KBM-7 (cell line): ENCODE results near the gene CRYL1.

Experiments used
- DNase-seq: peaks from one replicate; pipeline ENCODE4 v3.0.0-alpha.2; 2015
- in situ Hi-C: fragments of 300-500 bp; cut with MboI; formaldehyde crosslinking; loops from 2 replicates; pipeline ENCODE4 v1.14.3; 2020; ENCODE audit warnings: low sequenced_read_pairs, low pct_unique_long_range_greater_than_20kb, mixed read lengths

Gene CRYL1

DNA sequence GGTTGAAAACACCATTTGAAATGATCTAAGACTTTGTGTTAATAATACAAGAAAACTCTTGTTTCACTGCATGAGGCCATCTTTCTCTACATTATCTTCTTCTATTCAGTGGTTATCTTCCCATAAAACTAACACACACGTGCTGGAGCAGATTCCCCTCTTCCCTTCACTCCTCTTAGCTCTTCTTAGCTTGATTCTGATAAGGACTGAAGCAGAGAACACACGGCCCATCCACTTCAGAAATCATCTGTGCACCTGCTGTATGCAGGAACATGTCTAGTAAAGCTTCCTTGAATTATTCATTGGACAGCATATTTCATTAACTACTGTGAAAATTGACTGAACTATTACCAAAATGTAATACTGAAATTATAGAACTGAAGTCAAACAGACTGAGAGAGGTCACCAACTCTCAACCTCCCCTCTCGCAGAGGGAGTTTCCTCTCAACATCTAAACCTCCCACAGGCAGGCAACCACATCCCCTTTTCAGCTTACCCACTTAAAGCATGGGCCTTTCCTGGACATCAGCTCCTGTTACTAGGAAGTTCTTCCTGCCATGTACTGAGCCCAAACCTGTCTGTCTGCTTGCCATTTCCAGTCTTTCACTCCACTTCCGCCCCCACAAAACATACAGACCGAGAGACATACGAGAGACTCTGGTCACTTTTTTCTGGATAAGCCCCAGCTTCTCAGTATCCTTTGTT, 113.9 kb downstream of the CRYL1 start:
- in situ Hi-C loops, result no loop called here
- DNase-seq, result peak; percentile 86

DNA sequence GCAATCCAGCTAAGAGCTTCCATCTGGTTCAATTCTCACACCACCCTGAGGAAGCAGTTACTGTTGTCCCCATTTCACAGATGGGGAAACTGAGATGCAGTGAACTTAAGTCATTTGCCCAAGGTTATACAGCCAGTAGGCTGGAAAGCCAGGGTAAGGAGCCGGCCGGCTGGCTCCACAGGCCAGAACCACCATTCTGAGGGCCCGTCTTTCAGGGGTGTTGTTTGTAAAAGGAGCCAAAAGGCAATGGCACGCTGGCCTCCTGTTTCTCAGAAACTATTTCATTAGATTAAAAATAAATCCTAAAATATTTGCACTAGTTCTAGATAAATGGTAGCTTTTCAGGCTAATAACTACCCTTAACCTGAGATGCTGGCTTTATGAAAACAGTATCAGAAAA, 114.9 kb downstream of the CRYL1 start:
- in situ Hi-C loops, result no loop called here
- DNase-seq, result no peak

DNA sequence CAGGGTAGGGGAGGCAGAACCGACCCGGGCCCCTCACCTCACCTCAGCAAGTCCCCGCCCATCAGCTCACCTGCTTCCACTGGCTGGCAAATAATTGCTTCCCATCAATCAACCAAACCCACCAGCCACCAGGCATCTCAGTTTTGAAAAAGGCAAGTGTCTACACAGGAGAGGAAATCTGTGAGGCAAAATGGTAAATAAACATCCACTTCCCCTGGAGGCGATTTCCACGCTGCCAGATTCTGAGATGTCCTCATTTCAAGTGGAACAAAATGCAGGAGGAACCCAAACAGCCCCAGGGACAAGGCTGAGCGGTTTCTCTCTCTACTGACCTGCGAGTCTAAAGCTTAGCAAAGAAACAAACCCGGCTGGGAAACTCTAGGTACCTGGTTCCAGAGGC, 117.5 kb downstream of the CRYL1 start:
- DNase-seq, result no peak
- in situ Hi-C loops, result no loop called here

DNA sequence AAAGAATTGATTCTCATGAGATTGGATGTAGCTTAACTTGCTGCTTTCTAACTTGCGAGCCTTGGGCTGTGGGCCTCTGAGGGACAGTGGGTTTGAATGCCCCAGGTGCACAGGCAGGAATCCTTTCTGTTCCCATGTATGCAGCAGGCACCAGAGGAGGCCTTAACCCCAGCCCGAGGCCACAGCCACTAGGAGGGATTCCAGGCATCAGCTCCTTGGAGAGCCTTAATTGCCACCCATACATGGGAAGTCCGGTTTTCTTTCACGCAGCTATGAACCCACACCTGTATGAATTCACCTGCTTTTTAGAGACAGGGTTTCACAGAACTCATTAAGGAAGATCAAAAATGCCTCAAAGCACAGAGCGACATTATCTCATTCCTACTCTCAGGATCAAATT, 117.9 kb downstream of the CRYL1 start:
- DNase-seq, result no peak
- in situ Hi-C loops, result no loop called here

DNA sequence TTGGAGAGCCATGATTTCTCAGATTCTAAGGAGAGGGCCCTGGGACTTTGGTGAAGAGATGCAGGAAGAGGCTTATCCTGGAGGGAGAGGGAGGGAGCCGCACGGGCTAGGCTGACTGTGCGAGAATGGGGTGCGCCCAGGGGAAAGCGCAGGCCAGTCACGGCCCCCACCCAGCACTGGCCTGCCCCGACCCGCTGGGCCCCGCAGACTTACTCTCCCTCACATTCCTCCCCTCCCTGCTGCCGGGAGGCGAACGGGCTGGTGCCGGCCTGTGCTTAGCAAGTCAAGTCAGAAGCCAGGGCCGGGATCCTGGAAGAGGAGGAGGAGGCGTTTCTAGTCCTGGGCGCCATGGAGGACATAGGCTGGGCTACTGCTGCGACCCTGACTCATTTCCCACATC, 120.0 kb downstream of the CRYL1 start:
- in situ Hi-C loops, result no loop called here
- no peak for DNase-seq

DNA sequence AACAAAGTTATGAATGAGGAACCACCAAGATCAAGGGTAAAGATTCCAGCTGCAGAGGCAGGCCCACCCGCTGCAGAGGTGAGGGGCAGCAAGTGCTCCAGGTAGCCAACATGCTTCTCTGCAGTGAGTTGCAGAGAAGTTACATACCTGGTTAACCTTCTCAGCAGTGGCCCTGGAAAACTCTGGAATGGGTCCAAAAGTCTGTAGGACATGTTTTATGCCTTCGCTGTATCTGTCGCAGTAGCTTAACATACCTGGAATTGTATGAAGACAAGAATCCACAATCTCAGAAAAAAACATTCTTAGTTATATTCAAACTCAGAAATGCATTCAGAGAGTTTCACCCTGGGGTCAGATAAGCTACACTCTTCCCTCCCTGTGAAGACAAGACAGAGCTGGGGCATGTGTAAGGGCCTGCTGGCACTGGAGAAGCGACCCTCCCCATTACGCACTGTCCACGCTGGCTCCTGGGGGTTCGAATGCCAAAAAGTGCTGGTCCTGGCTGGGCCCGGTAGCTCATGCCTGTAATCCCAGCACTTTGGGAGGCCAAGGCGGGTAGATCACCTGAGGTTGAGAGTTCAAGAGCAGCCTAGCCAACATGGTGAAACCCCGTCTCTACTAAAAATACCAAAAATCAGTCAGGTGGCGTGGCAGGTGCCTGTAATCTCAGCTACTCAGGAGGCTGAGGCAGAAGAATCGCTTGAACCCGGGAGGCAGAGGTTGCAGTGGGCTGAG, 121.0 kb downstream of the CRYL1 start:
- in situ Hi-C loops, result no loop called here
- DNase-seq, result no peak

DNA sequence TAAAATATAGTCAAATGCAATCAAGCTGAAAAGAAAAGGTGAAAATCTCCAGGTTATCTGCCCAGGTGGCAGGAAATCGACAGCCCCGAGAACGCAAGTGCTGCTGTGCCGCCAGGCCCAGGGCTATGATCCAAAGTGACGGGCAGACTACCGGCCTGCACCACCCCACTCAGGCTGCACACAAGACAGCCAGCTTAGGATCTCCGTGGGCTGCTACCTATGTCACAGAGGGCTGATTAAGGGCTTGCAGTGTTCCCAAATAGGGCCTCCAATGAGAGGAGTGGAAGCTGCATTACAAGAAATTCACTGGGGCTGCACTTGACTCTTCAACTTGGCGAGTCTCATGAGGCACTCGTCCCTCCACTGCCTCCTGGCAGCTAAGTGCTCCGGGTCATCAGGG, 121.8 kb downstream of the CRYL1 start:
- DNase-seq, result no peak
- in situ Hi-C loops, result no loop called here

DNA sequence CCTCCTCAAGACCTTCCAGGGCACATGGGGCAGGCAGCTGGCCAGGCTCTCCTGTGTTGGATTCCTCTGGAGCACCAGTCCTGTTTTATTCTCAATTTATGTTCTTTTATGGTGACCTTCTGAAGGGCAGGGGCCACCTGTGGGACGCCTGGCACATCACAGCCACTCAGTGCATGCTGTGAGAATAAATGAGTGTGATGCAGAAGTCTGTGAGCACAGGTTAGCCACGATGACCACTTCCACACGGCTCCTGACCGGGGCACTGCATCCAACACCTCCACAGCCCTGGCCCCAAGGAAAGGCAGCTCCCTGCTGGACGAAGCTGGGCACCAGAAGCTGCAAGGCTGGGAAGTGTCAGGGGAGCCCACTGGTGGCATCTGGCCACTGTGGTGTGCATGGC, 122.8 kb downstream of the CRYL1 start:
- no peak for DNase-seq
- in situ Hi-C loops, result no loop called here

DNA sequence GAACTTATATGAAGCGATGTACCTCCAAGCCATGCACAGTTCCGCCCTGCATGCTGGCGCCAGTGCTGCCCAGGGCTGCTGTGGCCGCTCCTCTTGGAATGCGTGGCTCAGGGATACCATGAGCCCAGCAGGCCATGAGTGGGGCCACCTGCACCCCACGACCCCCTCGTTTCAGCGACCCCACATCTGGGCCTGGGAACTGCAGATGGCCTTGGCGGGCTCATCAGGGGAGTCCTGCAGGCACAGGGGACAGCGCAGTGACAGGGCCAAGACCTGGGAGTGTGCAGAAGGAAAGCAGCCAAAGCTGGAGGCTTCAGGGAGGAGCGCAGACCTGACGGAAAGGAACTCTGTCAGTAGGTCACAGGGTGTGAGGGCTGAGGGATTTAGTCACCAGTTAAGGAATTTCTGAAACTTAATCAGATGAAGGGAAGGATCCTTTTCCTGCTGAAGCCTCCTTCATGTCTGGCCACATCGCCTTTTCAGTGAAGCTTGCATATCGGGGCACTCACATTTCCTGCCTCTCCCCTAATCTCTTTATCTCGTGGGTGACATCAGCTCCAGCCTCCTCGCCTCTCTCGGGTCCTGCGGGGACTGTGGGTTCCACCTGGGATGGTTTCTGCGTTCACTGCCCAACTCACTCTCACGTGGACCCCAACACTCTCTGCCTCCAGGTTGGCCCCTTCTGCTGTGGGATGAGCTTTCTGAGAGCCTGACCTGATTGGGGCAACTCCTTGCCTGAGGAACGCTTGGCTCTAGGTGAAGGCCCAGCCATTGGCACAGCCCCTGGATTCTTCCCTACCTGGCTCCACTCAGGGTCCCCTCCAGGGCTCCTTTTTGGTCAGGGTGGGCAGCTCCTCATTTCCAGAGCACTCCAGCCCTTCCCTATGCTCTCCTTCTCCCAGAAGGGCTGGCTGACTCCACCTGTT, 123.5 kb downstream of the CRYL1 start:
- in situ Hi-C loops, result no loop called here
- DNase-seq, result no peak

DNA sequence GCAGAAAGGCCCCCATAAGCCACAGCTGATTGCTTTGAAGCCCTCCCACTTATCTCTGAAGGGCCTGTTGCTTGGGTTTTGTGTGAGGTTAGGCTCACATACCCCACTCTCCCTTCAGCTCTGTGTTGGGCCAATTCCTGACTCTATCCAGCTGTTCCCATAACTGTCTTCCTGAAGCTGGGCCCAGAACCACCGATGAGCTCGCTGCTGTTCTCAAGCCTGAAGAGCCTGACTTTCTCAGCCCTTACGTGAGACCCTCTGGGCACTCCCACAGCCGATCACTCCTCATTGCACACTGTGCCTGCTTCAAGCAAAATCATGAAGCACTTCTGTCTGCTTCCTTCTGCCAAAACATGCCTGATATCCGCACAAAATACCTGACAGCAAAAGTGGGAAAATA, 124.1 kb downstream of the CRYL1 start:
- in situ Hi-C loops, result no loop called here
- DNase-seq, result no peak

DNA sequence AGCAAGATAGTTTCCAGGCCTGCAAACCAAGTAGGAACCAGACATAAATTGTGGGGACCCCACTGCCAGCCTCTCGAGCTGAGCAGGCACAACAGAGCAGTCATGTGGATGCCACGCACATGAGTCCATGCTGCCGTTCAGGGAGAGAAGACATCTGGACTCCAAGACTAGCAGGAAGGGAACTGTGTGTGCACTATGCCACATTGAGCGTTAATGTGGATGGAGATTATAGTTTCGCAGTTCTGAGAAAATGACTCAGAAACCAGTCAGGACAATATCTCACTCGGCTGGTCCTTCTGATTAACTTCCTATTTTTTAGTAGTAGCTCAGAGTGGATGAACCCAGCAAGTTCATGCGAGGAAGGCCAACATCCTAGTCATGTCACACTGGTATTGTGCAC, 124.9 kb downstream of the CRYL1 start:
- DNase-seq, result peak; percentile 62
- in situ Hi-C loops, result no loop called here

DNA sequence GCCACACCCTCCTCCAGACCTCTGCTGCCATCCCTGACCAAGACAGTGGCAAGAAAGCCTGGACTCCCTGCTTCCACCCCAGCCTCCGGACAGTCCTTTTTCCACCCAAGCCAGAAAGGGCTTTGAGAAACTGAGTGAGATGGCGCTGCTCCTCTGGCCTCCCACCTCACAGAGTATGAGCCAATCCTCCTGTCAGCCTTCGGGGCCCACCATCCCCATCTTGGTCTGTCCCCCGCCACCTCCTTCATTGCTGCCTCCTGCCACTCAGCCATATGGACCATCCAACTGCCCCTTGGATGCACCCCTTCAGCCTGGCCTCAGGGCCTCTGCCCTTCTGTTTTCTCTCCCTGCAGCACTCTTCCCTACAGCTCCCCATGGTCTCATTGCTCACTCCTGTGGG, 125.7 kb downstream of the CRYL1 start:
- DNase-seq, result no peak
- in situ Hi-C loops, result no loop called here

DNA sequence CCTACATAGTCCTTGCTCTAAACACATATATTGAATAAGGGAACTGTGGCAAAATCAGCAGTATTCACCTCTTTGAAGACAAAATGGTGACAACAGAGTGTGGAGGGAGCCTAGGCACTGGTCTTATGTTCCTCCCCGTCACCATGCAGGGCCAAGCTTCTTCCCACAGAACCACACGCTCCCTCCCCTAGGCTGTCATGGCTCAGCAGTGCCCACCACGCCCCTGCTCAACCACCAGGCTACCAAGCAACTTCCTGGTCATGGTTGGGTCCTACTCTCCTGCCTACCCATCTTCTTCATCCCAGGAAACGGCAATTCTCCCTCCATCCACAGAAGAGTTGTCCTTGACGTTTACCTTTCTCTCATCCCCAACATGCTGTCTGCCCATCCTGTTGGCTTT, 126.1 kb downstream of the CRYL1 start:
- DNase-seq, result no peak
- in situ Hi-C loops, result no loop called here

DNA sequence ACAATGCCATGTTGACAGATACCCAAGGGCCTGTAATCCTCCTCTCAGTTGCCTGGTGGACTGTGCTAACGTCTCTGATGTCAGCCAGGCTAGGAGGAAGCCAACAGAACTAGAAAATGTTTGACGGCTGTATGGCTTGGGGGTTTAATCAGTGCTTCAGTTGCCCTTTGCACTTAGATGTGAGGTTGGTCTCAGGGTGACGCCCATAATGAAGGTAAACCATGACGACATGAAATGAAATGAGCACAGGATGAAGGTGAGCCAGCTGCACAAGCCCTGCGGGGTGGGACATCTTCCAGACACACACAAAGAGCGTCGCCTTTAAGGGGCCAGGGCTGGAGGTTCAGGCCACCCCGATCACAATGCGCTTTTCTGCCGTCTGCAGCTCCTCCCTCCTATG, 127.2 kb downstream of the CRYL1 start:
- in situ Hi-C loops, result no loop called here
- DNase-seq, result no peak

DNA sequence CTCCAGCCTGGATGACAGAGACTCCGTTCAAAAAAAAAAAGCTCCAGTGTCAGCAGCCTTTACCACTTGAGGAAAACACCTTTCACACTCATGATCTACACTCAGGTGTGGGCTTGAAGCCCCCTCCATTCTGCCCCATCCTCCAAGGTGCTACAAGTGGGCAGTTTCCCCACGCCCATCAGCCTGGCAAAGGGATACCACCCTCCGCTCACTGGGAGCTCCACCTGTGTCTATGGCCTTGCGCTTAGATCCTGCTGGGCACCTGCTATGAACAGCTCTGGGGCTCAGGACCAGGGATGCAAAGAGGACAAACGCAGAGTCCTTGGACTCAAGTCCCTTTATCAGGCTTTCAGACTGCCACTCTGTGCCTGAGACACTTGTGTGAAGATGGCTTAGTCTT, 127.8 kb downstream of the CRYL1 start:
- no peak for DNase-seq
- in situ Hi-C loops, result no loop called here

DNA sequence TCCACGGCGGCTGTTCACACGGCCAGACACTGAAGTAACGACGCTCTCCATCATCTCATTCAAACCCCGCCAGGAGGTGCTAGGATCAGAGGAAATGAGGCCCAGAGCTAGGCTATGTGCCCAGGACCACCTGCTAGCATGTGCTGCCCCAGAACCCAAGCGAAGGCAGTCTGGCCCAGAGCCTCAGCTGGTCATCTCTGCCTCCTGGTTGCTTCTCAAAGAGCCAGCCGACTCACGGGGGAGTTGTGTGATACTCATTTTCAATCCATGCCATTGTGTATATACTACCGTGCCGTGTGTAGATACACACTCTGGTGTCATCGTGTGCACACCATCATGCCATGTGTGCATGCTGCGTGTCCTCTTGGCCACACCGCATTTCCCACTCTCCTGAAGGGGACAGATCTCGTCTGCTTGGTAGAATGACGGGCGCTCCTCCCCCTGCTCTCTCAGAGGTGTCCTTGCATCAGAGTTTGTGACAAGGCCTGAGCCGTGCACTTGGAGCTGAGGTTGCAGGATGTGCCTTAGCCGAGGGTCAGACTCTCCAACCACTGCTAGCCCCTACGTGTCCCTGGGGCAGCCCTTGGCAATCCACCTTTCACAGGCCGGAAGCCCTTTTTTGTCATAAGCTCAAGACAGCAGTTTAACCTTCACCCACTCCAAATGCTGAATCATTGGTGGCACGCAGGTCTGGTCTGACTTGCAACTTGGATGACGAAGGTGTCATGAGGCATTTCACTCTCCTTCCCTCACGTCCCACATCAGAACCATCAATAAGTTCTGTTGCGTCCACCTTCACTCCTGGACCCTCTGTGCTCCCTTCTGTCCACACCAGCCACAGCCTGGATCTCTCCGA, 130.4 kb downstream of the CRYL1 start:
- in situ Hi-C loops, result no loop called here
- DNase-seq, result no peak

DNA sequence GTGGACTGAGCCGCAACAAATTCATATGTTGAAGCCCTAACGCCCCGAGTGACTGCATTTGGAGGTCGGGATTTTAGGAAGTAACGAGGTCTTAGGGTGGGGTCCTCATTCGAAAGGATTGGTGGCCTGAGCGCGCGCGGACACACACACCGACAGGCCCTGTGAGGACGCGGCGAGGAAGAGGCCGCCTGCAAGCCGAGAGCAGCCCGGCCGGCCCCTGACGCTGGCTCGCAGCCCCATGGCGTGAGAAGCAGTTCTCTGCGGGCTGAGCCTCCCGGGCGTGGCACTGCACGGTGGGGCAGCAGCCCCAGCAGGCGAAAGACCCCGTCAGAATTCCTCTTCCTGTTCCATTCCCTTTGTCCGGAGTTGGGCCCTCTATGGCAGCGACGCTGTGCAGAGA, 131.2 kb downstream of the CRYL1 start:
- no peak for DNase-seq
- in situ Hi-C loops, result no loop called here

DNA sequence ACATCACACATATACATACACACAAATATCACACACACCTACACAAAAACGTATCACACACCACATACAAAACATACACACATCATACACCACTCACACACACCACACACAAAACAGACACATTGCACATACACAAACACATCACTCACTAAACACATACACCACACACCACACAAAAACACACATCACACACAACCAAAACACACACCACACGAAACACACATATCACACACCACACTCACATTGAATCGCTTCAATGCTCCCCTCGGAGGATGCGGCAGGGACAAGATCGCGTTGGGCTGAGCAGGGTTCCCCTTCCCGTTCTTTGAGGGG, 131.5 kb downstream of the CRYL1 start:
- no peak for DNase-seq
- in situ Hi-C loops, result no loop called here
